ENCODE data around the gene ENPP3.

- TF ChIP-seq DPF2 (IDR thresholded peaks at IDR 0.05) (no peak), POLR2A (IDR thresholded peaks at IDR 0.05; ENCODE audit: low read depth, low read length) (no peak), POLR2AphosphoS5 (IDR thresholded peaks at IDR 0.05; ENCODE audit: low read length) (no peak), GABPA (IDR thresholded peaks at IDR 0.05; ENCODE audit: low read depth) (no peak), WRNIP1 (IDR thresholded peaks at IDR 0.05; ENCODE audit: borderline replicate concordance, low read depth, low read length) (no peak), FOXM1 (IDR thresholded peaks at IDR 0.05; ENCODE audit: low read depth, low read length) (no peak), TCF12 (IDR thresholded peaks at IDR 0.05; ENCODE audit: low read depth, low read length) (no peak), EP300 (IDR thresholded peaks at IDR 0.05; ENCODE audit: borderline replicate concordance in 1 of 2, control insufficient read depth in 1 of 2, low read depth in 2 of 2, low read length in 2 of 2) (no peak), CTCF (IDR thresholded peaks at IDR 0.05 in 2 of 3, conservative IDR thresholded peaks at IDR 0.05 in 1 of 3; ENCODE audit: control insufficient read depth in 2 of 3, extremely low read depth in 1 of 3, insufficient read depth in 1 of 3, low read depth in 3 of 3, low read length in 3 of 3) (no peak), HDAC2 (IDR thresholded peaks at IDR 0.05) (no peak)
These were observed 103.1 kb downstream of the ENPP3 start for GRCh38 chr6:131740161-131740560.

All from GM12878 (cell line).